ENCODE results near the gene ANKRD11. TPM values are rescaled to one million over a fixed set of nuclear protein-coding genes. Genes with fewer than 3 reads are reported as not detected.
"Not testable (repeated sequence)": the region's sequence is repeated elsewhere in the genome, so short reads cannot be mapped to it uniquely, and the experiment has no call there.

Gene ANKRD11
- total RNA-seq, 1 experiment from 2014 or later: 99.4 TPM

DNA sequence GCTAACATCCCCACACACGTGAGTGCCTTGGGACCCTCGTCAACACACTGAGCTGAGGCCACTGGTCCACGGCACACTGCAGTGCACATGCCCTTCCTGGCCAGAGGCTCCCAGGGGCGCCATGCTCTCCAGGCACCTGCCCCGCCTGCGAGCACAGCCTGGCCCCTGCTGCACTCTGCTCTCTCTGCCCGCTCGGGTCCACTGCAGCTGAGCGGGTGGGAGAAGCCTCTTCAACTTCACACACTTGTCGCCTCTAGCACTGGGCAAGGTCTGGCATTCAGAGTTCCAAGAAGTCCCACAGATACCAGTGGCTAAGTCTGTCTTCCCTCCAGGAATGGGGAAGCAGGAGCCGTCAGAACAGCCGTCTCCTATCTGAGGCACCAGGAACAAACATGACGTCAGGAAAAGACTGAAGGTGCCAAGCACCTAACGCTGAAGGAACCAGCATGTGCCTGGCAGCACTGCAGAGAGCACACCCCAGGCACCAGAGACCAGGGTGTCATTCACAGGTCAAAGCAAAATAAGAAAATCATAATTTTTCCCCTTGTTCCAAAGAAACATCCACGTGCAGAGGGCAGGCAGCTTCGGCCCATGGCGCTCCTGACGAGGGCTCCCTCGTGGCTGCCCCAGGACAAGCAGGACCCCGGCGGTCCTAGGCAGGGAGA lies 189.9 kb downstream of the ANKRD11 start:
- ATAC-seq: no peak
- Histone ChIP-seq H3K4me3 (ENCODE audit: low read depth in 2 of 2, low read length in 2 of 2) (no peak overlapping the region), H3K4me1 (ENCODE audit: control insufficient read depth, insufficient read depth, low read length) (peaks cover 34% of the 10 kb centered on the region), H3K36me3 (ENCODE audit: control insufficient read depth, insufficient read depth, low read length) (no peaks in the 10 kb centered on the region), H3K27ac (ENCODE audit: low read length) (peak overlapping the region; percentile 14; the same call in 1 of the 2 replicates), H3K9me3 (ENCODE audit: control insufficient read depth, insufficient read depth, low read depth, low read length) (no peaks in the 10 kb centered on the region), H3K27me3 (ENCODE audit: control insufficient read depth, insufficient read depth, low read length) (no peaks in the 10 kb centered on the region)
- BruUV-seq (replicated peaks): no TSS peak
- no peak for DNase-seq (ENCODE audit: low read depth, low spot score)
- intact Hi-C loops (cut with micrococcal nuclease; ENCODE audit: unreplicated experiment): no loop called here
- no peak for TF ChIP-seq CTCF (IDR thresholded peaks at IDR 0.05)
- TF ChIP-seq SIN3A (IDR thresholded peaks at IDR 0.05; ENCODE audit: borderline replicate concordance, insufficient read depth, low read depth, low read length): no peak
- TF ChIP-seq REST (IDR thresholded peaks at IDR 0.05; ENCODE audit: insufficient read depth in 1 of 2, low read depth in 2 of 2, low read length in 1 of 2): no peak
- POLR2A ChIA-PET: no interaction called here
- CTCF ChIA-PET: no interaction called here
- in situ Hi-C loops (cut with HindIII; ENCODE audit: low pct_unique_long_range_greater_than_20kb, low sequenced_read_pairs): no loop called here

DNA sequence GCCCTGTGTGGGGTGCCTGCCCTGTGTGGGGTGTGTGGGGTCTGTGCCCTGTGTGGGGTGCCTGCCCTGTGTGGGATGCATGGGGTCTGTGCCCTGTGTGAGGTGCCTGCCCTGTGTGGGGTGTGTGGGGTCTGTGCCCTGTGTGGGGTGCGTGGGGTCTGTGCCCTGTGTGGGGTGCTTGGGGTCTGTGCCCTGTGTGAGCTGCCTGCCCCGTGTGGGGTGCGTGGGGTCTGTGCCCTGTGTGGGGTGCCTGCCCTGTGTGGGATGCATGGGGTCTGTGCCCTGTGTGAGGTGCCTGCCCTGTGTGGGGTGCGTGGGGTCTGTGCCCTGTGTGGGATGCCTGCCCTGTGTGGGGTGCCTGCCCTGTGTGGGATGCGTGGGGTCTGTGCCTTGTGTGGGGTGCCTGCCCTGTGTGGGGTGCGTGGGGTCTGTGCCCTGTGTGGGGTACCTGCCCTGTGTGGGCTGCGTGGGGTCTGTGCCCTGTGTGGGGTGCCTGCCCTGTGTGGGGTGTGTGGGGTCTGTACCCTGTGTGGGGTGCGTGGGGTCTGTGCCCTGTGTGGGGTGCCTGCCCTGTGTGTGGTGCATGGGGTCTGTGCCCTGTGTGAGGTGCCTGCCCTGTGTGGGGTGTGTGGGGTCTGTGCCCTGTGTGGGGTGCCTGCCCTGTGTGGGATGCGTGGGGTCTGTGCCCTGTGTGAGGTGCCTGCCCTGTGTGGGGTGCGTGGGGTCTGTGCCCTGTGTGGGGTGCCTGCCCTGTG lies 190.8 kb downstream of the ANKRD11 start:
- H3K9me3 ChIP-seq (ENCODE audit: control insufficient read depth, insufficient read depth, low read depth, low read length); in situ Hi-C loops (cut with HindIII; ENCODE audit: low pct_unique_long_range_greater_than_20kb, low sequenced_read_pairs); DNase-seq (ENCODE audit: low read depth, low spot score); CTCF ChIA-PET; ATAC-seq; POLR2A ChIA-PET; H3K36me3 ChIP-seq (ENCODE audit: control insufficient read depth, insufficient read depth, low read length); H3K27ac ChIP-seq (ENCODE audit: low read length); H3K4me3 ChIP-seq (ENCODE audit: low read depth in 2 of 2, low read length in 2 of 2); H3K27me3 ChIP-seq (ENCODE audit: control insufficient read depth, insufficient read depth, low read length); intact Hi-C loops (cut with micrococcal nuclease; ENCODE audit: unreplicated experiment); BruUV-seq (replicated peaks): not testable (repeated sequence)
- H3K4me1 ChIP-seq (ENCODE audit: control insufficient read depth, insufficient read depth, low read length): peaks cover 43% of the 10 kb centered on the region

- H3K9me3 ChIP-seq (ENCODE audit: control insufficient read depth, insufficient read depth, low read depth, low read length): no peaks in the 10 kb centered on the region
- DNase-seq (ENCODE audit: low read depth, low spot score) (no peak), ATAC-seq (no peak)
- TF ChIP-seq SIN3A (IDR thresholded peaks at IDR 0.05; ENCODE audit: borderline replicate concordance, insufficient read depth, low read depth, low read length): no peak
- no peak for TF ChIP-seq POLR2AphosphoS5 (IDR thresholded peaks at IDR 0.05; ENCODE audit: low read depth, low read length)
- TF ChIP-seq CTCF (IDR thresholded peaks at IDR 0.05): no peak
- no peak for TF ChIP-seq TCF7L2 (IDR thresholded peaks at IDR 0.05; ENCODE audit: low read depth, low read length)
- no peak for TF ChIP-seq REST (IDR thresholded peaks at IDR 0.05; ENCODE audit: insufficient read depth in 1 of 2, low read depth in 2 of 2, low read length in 1 of 2)
- ChIA-PET CTCF (no interaction called here), POLR2A (no interaction called here)
- no peaks in the 10 kb centered on the region for H3K36me3 ChIP-seq (ENCODE audit: control insufficient read depth, insufficient read depth, low read length)
- no peak overlapping the region for H3K27ac ChIP-seq (ENCODE audit: low read length)
- H3K27me3 ChIP-seq (ENCODE audit: control insufficient read depth, insufficient read depth, low read length): no peaks in the 10 kb centered on the region
- peaks cover 46% of the 10 kb centered on the region for H3K4me1 ChIP-seq (ENCODE audit: control insufficient read depth, insufficient read depth, low read length)
- BruUV-seq (replicated peaks): no TSS peak
- intact Hi-C loops (cut with micrococcal nuclease; ENCODE audit: unreplicated experiment): no loop called here
- in situ Hi-C loops (cut with HindIII; ENCODE audit: low pct_unique_long_range_greater_than_20kb, low sequenced_read_pairs): no loop called here
- no peak overlapping the region for H3K4me3 ChIP-seq (ENCODE audit: low read depth in 2 of 2, low read length in 2 of 2)
Measured at GRCh38 chr16:89298623-89299225, 191.6 kb downstream of the ANKRD11 start.

Data from Panc1 (cell line).